Fibroblast of lung (primary cell): Measurements from ENCODE around the gene COL25A1.

Source experiments
- CTCF ChIP-seq, 2 donors: IDR thresholded peaks in 1 of 2; conservative IDR thresholded peaks in 1 of 2; 1 replicate in 1 of 2; 2 replicates in 1 of 2; pipeline ENCODE4 v1.5.1; 2011 to 2012; ENCODE audit warnings: low read length in 2 of 2, control low read depth in 1 of 2, inconsistent platforms in 1 of 2, low read depth in 1 of 2, mild to moderate bottlenecking in 1 of 2
- EZH2 ChIP-seq: IDR thresholded peaks from 2 replicates; pipeline ENCODE4 v1.5.1; 2012; ENCODE audit warnings: low read length, control low read depth, mild to moderate bottlenecking; ENCODE audit errors: missing control alignments

- no peak for TF ChIP-seq CTCF (conservative IDR thresholded peaks at IDR 0.05 in 1 of 2, IDR thresholded peaks at IDR 0.05 in 1 of 2; ENCODE audit: low read depth in 1 of 2, low read length in 2 of 2)
- no peak for TF ChIP-seq EZH2
Measured at GRCh38 chr4:109205186-109205585, 97.3 kb downstream of the COL25A1 start.
